Activated CD4-positive, CD25-positive, alpha-beta regulatory T cell treated with anti-CD3 and anti-CD28 coated beads, Interleukin-2, amount 50 U/mL, for 24 hours (primary cell): Measurements from ENCODE around the gene OR9Q2.
"Not testable (repeated sequence)": the region's sequence is repeated elsewhere in the genome, so short reads cannot be mapped to it uniquely, and the experiment has no call there.

Source experiments
- ATAC-seq, 2 donors: fragments of 150-1000 bp; cut with Tn5 transposase; one replicate each; pipeline ENCODE4 v1.10.0; 2021; ENCODE audit warnings: mild to moderate bottlenecking in 1 of 2, moderate library complexity in 1 of 2

Gene OR9Q2

GRCh38 chr11:58188770-58189169 is at the start of gene OR9Q2:
Gene OR9Q2 (plus strand): TSS chr11:58189070. CDS start chr11:58190491, 1,421 bp downstream.
- no peak for ATAC-seq

DNA sequence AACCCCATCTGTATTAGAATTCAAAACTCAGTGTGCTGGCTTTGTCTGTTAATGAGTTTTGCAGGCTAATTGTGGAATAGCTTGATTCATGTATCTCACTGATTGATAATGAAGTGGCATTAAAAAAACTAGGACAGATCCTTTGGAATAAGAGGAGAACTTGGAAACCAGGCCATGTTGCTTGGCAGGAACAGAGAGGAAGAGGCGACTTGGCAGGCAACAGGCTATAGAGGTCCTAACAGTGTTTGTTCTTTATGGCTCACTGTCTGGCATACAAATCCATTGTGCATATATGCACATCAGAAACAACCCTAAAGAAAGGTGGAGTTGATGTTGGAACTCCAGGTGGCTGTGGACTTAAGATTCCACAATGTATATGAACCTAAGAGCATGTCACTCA is 46.1 kb upstream of the OR9Q2 start:
- ATAC-seq = no peak

GRCh38 chr11:58152781-58153180 is 36.1 kb upstream of the OR9Q2 start:
- no peak for ATAC-seq

- no peak for ATAC-seq
These were observed 24.5 kb upstream of the OR9Q2 start for GRCh38 chr11:58164389-58164788.

DNA sequence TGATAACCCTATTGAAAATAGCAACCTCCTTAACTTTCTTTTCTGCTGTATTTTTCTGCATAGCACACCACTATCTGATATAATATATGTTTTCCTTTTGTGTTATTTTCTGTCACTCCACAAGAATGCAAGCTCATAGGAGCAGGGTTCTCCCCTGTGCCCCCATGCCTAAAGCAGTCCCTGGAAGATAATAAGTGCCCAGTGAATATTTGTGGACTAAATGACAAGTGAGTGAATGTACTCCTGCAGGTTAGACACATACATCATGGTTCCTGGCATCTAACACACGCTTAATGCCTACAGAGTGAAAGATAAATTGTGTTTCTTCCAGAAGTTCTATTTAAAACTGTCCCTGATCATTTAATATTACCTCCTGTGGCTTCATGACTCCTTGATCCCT is 23.9 kb upstream of the OR9Q2 start:
- no peak for ATAC-seq

DNA sequence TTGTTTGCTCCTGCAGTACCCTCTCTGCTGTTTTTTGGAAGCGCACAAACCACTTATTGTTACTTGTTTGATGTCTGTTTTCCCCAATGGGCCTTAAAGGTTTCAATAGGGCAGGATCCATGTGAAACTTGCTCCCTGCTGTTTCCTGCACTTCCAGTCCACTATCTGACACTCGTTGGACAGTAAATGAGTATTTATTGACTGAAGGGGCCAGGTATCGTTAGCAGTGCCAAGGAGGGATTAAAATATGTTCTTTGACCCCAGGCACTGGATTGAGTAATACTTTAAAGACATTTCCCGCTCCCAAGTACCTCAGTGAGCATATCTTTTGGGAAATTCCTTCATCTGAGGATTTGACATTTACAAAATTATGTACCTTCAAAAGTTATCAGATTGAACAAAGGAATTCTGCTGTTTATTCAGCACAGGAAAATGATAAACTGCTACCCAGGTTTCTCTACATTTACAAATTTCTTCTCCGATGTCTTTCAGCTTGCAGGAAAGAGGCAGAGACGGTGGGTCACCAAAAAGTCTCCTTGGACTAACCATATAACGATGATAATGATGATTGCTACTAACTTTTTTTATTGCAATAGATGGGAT is 23.3 kb upstream of the OR9Q2 start:
- no peak for ATAC-seq

DNA sequence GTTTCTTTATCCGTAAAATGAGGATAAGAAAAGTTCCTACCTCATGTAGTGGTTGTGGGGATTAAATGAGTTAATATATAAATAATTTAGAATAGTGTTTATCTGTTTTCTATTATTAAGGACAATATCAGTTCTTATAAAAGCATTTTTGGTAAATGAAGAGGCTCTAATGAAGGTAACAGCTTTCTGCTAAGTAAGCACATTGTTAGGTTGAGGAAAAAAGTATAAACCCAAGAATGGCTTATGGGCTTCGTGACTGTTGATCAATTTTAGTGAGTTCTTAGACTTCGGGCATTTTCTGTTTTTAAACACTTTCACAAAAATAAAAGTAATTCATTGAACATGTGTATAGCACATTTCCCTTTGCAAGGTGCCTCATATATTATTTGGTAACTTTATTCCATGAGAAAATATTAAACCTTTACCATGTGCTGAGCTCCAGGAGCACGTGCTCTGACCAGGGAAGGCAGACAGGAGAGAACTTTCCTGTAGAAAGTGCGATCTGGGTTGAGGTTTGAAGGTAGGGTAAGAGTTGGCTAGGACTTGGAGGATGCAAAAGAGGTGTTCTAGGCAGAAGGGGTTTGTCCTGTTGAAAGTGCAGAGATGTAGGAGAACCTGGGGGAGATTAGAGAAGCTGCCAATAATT is 11.3 kb upstream of the OR9Q2 start:
- ATAC-seq = no peak

DNA sequence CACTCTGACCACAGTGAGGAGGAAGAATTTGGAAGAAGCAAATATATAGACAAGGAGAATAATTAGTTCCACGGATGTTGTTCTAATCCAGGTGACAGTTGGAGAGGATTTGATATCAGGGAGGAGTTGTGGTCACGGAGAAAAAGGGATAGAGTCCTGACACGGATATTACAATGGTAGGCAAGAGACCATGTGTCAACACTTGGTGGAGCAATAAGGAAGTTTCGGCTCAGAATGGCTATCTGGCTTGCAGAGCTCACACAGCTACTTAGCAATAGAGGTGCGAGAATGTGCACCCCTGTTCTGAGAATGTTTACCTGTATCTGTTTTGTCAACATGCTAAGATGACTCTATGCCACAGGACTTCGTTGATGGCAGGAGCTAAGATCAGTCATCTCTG is 10.4 kb upstream of the OR9Q2 start:
- no peak for ATAC-seq

DNA sequence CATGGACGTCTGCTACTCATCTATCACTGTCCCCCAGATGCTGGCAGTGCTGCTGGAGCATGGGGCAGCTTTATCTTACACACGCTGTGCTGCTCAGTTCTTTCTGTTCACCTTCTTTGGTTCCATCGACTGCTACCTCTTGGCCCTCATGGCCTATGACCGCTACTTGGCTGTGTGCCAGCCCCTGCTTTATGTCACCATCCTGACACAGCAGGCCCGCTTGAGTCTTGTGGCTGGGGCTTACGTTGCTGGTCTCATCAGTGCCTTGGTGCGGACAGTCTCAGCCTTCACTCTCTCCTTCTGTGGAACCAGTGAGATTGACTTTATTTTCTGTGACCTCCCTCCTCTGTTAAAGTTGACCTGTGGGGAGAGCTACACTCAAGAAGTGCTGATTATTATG is 9.2 kb upstream of the OR9Q2 start:
- no peak for ATAC-seq

DNA sequence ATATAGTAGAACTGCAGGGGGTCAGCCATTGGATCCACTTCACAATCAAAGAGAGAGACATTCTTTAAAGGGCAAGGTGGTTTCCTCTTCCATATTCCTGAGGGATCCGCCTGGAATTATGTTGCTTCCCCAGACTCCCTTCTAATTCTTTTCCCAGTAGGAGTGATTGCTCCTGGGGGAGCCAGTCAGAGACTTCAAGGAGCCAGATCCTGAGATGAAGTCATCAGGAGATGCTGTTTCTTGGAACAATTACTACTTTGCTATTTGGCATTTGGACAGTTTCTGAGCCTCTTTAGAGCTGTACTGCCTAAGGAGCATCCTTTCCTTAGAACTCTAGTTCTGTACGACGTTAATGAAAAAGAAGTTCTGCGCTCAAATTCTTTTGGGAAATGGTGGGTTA is 1.9 kb upstream of the OR9Q2 start:
- ATAC-seq = no peak

- no peak for ATAC-seq
These were observed 3.4 kb downstream of the OR9Q2 start for GRCh38 chr11:58192229-58192628.

- no peak for ATAC-seq
These were observed 4.5 kb downstream of the OR9Q2 start for GRCh38 chr11:58193391-58193790.

DNA sequence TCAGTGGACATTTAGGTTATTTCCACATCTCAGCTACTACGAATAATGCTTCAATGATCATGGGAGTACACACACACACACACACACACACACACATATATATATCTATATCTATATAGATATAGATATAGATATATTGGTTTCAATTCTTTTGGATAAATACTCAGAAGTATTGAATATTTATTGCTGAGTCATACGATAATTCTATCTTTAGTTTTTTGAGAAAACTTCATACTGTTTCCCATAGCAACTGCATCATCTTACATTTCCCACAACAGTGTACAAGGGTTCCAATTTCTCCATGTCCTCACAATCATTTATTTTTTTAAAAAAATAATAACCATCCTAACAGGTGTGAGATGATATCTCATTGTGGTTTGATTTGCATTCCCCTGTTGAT is 7.1 kb downstream of the OR9Q2 start:
- no peak for ATAC-seq

GRCh38 chr11:58199271-58199670 is 10.4 kb downstream of the OR9Q2 start:
- ATAC-seq = no peak

GRCh38 chr11:58204042-58204441 is 15.2 kb downstream of the OR9Q2 start, which contains the start of gene OR1S2:
Gene OR1S2 (minus strand): TSS chr11:58204142. CDS start chr11:58204142, 0 bp downstream.
- no peak for ATAC-seq

- not testable (repeated sequence) for ATAC-seq
These were observed 23.6 kb downstream of the OR9Q2 start, which contains the start of gene OR1S1 for GRCh38 chr11:58212420-58212819. Gene OR1S1 (plus strand): TSS chr11:58212720.

DNA sequence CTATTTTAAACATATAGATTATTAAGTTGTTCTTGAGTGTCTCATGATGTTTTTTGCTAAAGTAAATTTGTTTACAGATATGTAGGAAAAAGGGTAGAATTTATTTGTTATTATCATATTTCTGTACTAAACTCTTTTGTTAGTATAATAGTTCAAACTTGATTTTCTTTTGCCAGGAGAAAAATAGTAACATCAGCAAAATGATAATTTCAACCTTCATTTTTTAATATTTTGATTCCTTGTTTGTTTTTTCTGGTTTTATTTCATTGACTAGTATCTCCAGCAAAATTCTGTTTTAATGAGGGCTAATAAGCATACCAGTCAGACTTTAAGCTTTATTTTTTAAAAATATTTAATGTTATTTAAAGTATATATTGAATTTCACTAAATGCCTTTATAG is 27.6 kb downstream of the OR9Q2 start:
- no peak for ATAC-seq

- ATAC-seq = no peak
These were observed 33.9 kb downstream of the OR9Q2 start for GRCh38 chr11:58222721-58223120.

- ATAC-seq = no peak
These were observed 39.2 kb downstream of the OR9Q2 start for GRCh38 chr11:58227956-58228615.
